Fibroblast of skin of right biceps (primary cell): Measurements from ENCODE around the gene LCP2.

Experiments
- DNase-seq: peaks from one replicate; pipeline ENCODE4 v3.0.0-alpha.2; 2013

The LCP2 gene

DNA sequence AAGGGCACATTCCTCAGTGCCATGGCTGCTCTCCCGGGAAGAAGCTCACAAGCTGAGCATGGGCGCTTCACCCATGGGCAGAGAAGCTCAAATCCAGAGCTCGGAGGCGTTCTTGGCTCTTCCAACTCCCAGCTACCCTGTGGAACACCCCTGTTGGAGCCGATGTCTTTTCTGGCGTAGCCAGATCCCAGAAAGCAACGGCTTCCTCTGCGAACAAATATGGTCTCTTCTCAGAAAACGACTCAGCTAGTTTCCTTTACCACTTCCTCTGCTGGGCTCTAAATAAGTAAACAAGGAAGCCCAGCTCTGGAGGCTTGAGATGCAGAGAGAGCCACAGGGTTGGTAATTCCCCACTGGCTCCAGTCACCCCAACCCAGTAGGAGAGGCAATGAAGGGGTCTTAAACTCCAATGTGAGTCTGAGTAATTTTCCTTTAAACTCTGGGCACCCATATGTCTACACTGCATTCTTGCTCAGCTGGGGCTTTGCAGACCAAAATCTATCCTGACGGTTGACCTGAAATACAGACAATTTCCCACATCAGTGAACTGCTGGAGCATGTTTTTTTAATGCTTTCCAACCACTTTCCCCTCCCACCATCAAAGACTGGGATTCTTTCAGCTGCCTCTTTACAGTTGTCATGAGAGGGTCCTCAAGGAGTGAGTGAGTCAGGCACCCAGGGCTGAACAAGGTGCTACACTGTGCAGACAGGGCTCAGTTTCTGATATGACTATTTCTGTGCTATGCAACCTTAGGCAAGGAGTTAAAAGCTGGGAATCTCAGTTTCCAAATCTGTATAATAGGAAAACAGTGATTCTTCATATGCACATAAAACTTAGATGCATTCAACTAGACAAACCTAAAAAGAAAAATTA, at the start of gene LCP2:
Gene LCP2, minus strand, starts transcription at position 189 of the 874 bp plus-strand sequence. Its CDS starts 166 bp downstream, at position 23.
- DNase-seq, result no peak

DNA sequence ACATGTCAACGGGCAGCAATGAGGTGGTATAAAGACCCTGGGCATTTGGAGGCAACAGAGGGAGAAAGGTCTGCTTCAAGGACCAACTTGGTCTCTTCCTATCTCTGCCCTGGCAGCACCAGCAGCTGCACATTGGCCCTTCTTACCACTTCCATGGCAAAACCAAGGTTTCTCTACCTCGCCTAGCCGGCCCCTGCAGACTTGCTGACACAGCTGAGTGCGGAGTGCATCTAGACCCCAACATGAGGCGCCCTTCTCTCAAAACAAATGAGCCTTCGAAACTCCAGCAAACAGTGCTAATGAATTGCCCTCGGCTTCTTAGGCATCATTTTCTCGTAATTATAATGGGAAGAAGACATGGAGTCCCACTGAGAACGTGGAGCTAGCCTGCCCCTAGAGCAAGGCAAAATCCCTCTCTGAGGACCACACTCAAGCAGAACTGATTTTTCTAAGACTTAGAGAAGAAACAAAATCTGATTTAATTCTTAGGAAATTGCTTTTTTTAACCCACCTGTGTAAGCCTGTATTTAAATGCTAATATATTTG, 49.5 kb upstream of the LCP2 start:
- DNase-seq, result no peak

DNA sequence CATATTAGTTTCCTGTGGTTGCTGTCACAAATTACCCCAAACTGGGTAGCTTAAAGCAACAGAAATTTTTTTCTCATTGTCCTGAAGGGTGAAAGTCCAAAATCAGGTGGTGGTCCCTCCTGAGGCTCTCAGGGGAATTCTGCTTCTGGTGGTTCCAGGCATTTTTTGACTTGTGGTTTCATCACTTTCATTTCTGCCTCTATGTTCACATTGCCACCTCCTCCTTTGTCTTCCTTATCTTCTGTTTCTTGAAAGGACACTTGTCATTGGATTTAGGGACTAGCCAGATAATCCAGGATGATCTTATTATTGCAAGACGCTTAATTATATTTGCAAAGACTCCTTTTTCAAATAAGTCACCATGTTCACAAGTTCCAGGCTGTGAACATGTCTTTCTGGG, 48.4 kb upstream of the LCP2 start:
- no peak for DNase-seq

DNA sequence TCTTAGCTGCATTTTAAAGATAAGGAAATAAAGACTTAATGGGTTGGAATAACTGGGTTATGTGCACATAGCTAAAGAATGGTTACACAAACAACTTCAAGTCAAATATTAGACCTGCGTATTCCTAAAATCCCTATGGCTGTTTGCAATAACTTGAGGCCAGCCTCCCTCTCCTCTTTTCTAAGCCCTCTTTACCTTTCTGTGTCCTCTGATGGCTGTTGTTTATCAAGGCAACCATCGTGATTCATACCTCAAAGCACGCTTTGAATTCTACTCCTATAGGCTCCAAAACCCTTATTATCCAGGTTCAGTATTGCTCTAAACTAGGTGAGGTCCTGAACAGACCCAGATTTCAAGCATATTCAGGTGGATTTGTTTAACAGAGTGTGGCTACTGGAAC, 45.6 kb upstream of the LCP2 start:
- no peak for DNase-seq

DNA sequence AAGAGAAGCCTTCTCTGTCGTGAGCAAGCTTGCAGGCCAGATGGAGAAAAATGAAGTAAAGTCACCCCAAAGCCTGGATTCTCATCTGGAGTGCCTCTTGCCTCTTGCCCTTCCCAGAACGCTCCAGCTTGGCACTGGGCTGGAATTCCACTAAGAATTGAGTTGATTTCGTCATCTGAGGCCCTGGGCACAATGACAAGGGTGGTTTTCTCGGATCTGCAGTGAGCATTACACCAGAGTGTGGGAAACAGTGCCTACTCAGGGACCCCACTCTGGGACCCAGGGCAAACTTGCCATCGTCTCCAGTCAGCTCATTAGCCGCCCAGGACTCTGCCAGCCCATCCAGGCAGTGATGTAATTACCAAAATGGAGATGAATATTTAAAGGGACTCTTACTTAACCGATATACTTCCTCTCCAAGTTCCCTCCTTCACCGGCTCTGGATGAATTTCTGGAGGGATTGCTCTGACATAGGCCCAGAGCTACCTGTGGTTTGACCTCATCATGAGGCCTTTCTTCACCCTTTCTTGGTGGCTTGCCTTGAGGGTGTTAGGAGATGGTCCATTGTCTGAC, 44.7 kb upstream of the LCP2 start:
- no peak for DNase-seq

DNA sequence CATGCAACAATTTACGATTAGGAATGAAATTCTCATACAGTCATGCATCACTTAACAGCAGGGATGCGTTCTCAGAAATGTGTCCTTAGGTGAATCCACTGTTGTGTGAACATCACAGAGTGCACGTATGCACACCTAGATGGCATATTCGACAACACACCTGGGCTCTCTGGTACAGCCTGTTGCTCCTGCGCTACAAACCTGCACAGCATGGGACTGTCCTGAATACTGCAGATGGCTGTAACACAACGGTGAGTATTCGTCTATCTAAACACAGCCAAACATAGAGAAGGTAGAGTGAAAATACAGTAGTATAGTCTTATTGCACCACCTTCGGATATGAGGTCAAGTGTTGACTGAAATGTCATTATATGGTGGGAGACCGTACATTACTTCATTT, 44.0 kb upstream of the LCP2 start:
- no peak for DNase-seq

DNA sequence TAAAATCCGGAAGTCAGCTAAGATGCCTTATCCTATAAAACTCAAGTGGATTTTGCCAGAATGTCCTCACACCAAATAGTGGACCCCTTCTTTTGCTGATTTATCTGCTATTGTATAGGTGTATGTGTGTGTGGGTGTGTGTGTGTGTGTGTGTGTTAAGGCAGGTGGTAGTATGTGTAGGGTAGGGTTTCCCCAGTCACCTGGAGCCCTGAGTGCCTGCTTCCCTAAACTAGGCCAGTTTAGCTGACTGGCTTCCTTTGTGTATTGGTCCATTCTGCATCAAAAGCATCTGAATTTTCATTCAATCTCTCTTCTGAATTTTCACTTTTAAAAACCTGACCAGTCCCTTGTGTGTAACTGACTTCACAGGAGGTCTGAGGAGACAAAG, 42.2 kb upstream of the LCP2 start:
- DNase-seq, result no peak

DNA sequence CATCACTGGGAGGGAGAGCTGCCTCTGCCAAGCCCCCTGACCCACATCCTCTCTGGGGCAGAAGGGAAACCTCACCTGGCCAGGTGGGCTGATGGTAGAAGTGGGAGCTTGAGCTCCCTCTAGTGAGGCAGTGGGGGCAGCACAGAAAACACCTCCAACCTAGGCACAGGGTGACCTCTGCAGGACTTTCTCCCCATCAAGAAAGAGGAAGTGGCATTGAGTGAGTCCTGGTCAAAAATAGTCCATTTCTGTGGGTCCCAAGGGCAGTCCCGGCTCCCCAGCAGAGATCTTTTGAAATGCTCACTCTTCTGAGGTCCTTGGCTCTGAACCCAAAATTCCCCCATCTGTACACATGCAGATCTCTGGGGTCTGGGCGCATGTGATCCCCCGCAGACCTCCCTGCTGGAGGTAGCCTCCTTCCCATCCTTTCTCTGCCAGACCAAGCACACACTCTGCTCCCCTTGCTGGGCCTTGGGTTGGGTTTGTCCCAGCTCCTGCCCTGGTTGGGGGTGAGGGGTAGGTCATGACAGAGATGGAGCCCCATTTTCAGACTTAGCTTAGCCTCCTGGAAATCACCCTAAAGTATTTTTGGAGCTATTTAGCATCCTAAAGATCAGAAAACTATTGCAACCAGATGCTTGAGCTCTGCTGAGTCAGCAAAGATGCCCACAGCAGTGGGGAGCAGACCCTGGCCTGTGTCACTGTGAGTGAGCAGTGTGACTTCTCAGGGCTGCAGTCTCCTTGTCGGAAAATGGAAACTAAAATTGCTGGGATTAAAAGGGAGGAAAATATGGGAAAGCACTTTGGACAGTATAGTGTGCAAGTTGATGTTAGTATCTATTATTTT, 41.6 kb upstream of the LCP2 start:
- no peak for DNase-seq

DNA sequence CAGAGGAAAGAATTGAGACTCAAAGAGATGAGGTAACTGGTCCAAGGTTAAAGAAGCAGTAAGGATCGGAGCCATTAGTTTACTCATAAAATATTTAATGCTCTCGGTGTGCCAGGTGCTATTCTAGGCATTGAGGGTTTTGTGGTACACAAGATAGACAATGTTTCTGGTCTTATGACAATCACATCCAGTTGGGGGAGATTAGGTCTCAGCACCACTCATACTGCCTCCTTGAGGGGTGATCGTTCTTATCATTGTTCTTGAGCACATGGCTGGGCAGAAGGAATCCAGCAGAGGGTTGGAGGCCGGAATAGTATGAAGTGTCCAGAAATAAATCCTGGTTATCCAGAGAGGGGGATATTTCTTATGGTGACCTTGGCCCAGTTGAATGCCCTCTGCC, 40.7 kb upstream of the LCP2 start:
- no peak for DNase-seq

DNA sequence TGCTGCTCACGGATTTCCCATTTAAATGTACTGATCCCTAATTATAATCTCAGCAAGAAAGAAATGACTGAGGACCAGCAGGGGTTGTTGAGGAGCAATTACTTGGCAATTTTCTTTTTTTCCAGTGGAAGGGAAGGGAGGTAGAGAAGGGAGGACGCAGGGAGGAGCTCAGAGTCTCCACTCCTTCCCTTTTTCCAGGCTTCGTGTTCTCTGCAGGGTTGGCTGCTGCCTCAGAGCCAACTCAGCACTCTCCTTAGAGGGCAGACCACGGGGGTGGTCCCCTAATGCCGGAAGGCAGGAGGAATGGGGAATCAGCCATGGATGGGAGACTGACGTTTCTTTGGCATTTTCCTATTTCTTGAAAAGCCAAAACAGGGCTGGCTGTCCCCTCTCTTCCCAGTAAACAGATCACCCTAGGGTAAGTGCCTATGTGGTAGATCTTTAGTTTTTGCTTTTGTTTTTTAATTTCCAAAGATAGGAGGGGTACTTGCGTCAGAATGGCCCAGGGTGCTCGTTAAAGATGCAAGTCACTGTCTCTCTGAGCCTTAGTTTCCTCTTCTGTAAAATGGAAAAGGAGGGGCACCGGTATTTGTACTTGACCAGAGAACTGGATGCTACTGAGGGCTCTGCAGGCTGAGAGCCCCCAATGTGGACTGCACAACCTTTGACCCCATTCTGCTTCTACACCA, 39.6 kb upstream of the LCP2 start:
- no peak for DNase-seq

DNA sequence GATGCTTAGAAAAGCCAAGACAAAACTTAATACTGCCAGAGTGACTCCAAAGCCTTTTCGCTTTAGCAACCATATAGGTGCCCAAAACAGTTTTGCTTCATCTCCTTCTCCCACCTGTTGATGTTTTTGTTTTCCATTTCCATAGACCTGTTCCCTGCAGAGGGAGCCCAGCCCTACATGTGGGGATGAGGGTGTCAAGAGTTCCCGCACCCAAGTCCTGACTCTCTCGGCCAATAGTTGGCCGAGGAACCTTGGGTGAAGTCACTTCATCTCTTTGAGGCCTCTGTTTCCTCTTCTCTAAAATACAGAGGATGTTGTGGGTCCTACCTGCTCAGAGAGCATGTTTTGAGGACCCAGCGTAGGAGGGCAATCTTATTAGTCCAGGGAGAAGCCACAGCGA, 38.5 kb upstream of the LCP2 start:
- no peak for DNase-seq

DNA sequence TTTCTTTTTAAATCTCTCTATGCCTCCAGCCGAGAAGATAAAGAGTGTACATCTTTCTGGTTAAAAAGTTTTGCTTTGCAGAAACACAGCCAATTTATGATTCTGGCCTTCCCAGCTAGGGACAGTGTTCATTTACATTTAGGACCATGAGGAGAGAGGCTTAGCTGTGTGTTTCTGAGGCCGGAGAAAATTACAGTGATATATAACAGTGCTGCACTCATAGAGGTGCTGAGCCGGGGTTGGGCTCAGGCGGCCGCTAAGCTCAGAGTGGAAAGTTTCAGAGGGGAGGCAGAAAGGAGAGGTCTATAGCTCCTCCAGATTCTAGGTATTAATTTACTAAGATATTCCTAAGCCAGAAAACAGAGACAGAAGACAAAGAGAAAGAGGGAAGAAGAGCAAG, 37.0 kb upstream of the LCP2 start:
- DNase-seq, result no peak

DNA sequence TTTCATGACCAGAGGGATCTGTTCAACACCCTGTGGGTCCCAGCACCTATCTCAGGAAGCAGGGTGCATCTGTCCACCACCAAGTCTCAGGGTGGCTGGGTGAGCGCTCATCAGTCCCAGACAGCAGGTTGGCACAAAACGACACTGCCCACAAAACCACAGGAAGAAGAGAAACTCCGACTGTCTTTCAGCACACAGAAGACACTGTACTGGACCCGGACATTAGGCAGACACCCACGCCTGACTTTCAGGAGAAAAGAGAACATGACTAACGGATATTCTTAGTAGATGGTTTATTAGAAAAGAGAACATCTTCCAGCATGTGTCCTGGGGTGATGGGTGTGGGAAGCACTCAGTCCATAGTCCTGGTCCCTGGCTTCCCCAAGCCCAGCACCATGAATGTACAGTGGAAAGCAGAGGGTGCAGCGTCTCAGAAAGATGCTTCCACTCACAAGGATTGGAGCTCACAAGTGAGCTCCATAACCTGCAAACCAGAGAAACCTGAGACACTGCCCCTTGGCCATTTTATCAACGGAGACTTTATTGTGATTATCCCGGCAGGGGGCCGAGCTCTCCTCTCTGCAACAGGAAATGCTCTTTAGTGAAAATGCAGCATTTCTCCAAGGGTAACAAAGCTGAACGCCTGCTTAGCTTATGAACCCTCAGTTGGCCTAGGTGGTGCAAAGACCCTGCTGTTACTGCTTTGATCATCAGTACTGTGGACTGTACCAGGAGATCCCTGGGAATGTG, 35.8 kb upstream of the LCP2 start:
- DNase-seq, result no peak

DNA sequence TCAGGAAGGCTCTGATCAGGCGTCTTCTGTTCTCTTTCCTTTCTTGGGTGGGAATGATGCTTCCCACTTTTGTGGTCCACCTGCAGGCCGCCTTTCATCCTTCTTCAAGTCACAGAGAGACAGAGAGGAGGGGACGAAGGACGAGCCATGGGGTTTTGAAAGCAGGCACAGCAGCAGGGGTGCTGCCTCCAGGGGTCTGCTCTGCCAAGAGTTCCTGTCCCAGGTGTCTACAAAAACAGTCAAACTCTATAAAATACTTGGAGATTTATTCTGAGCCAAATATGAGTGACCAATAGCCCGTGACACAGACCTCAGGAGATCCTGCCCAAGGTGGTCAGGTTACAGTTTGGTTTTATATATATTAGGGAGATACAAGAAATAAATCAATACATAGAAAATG, 34.5 kb upstream of the LCP2 start:
- no peak for DNase-seq

DNA sequence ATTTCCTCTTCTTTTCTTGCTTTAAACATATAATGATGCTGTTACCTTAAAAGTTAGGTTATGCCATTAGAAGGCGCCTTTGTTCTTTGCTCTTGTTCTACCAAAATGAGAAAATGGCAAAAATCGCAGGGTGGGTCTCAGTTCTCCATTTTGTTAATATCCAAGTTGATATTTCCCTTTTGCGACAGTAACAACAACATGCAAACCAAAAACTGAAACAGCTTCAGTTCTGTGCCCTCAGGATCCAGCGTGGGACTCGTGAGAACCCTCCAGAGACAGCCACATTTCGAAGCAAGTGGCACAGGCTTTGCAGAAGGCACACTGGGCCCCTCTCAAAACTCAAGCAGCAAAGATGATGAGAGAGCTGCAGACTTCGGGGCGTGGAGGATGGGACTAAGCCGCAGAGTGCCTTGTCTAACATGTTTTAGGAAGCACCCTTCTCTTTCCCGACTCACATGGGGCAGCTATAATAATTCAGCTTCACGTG, 33.0 kb upstream of the LCP2 start:
- DNase-seq, result no peak

DNA sequence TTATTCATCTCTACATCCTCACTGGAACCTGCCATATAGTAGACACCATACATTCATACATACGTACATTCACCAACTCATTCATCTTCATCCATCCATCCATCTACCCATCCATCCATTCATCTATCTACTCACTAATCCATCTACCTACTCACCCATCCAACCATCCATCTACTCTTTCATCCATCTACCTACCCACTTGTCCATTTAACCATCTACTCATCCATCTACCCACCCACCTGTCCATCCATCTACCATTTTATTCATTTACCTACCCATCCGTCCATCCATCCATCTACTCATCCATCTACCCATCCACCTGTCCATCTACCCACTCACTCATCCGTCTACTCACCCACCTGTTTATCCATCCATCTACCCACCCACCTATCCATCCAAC, 31.9 kb upstream of the LCP2 start:
- DNase-seq, result no peak

DNA sequence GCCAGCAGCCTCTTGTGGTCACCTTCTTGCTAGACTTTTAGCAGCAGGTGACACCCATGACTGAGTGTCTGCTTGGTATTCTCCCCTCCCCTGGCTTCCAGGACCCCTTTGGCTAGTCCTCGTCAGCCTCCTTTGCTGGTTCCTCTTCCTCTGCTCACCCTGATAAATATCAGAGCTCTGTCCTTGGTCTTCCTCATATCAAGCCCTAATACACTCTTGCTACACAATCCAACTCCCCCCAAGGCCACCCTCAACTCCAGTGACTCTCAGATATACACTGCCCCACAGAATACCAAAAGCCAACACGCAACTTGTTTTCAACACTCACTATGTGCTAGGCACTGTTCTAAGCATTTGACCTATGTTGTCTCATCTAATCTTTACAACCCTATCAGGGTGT, 30.3 kb upstream of the LCP2 start:
- DNase-seq, result no peak

DNA sequence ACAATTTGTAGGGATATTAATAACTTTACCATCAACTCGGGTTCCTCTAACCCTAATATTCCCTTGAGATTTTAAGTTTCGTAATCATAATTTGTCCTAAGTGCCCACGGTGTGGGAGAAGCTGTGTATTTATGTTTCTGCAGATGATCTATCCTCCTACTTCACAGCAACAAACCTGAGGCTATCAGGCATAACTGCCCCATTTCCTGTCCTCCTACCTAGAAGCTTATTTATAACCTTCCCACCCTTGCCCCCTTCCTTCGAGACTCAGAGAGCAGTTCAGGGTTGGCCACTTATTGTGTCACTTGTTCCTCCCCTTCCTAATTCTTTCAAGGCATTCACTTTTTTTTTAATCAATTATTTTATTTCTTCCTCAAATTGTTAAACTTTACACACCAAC, 29.6 kb upstream of the LCP2 start:
- DNase-seq, result no peak

DNA sequence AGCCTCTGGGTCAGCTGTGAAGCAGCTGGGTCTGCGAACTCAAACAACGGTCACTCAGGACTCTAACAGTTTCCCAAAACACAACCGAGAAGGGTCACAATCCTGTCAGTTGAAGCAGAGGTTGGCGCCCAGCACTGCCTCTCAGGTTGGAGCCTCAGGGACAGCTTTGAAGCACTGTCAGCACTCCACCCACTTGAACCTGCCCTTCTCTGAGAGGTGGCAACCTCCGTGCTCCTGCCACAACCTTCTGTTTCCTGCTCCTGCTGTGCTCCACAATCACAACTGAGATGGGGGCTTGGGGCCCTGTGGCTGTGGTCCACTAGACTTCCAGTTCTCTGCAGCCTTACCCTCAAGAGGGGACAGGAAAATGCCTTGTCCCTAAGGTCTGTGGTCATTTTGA, 21.7 kb upstream of the LCP2 start:
- no peak for DNase-seq

DNA sequence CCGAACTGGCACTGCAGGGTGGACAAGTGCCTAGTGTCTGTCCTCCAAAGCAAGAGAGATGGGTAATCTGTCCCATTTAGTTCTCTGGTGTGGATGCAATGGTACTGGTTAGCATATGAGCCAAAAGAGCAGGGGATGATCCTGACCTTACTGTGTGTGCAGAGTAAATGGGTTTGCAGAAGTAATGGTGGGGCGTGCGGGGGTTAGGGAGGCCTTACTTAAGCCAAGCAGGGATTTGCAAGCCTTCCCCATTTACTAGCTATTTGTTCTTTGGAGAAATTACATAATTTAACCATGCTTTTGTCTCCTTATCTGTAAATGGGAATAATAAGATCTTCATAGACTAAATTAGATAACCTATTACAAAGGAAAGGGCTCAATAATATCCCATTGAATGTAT, 19.9 kb upstream of the LCP2 start:
- DNase-seq, result no peak

DNA sequence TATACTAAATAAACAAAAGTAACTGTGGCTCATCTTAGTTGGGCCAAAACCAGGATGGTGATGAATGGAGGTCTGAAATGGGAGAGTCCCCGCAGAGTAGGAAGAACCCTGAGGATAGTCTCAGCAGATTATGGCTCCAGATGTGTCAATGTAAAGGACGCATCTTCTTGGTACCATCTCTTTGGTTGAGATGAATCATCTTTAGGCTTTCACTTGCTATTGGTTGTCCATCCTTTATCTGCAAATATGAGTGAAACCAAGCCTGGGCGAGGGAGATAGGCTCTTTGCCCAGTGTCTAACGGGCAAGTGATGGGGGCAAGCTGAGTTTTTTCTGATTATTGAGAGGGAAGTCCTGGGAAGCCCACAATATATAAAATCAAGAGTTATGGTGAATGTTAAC, 19.4 kb upstream of the LCP2 start:
- DNase-seq, result no peak

DNA sequence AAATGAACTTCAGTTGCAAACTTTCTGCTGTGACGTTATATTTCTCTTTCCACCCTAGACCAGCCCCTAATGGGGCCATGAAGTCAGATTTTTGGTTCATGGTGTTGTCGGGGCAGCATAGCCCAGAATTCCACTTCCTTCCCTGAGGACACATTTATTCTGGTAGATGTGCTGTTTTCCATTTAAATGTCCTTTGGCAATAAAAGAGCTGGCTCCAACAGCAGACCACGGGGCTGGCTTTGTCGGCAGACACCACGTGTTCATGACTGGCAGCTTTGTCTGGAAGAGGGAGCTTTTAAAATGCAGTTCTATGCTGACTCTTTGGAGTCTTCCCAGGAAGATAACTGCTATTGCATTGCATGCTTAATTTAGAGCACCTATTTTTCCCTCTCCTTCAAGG, 17.6 kb upstream of the LCP2 start:
- peak; percentile 11 for DNase-seq
